CD4-positive, alpha-beta T cell treated with Interleukin-2 at 100 ng/mL for 4 hours (primary cell): ENCODE results near the gene SNRPA1.

Experiments
- DNase-seq: peaks from one replicate; pipeline ENCODE4 v3.0.0-alpha.2; 2020; ENCODE audit warnings: low spot score

The SNRPA1 gene

DNA sequence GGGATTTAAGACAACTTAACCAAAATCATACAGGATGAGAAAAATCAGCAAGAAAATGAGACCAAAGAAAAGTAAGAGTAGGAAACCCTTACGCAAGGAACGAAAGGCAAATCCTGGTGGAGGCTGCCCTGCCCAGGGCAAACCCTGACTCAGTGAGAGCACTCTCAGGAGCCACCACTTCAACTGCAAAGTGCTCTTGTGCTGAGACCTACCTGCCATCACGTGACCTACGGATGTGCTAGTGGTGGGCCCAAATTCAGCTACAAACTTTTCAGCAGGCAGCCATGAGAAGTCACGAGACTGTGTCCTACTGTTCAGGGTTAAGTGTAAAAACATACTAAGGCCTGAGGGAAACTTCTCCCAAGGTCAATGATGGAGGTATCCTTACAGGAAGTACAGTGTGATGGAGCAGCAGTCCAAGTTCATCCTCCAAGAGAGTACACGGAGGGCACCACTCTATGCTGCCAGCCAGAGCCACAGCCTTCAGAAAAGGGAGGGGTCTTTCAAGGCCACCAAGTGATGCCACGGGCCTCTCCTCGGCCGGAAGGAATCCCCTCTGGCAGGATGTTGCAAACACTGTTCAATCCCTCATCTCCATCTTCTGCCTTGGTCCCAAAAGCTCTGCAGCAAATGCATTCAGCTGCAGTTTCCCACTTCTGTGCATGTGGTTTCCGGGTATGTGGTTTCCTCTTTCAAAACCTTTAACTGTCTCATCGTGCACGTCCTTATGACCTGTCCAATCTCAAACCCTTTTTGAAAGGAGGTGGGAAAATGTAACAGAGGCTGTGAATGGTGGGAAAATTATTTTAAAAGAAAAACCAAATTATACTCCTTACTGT, 52.7 kb downstream of the SNRPA1 start:
- peak; percentile 75 for DNase-seq

DNA sequence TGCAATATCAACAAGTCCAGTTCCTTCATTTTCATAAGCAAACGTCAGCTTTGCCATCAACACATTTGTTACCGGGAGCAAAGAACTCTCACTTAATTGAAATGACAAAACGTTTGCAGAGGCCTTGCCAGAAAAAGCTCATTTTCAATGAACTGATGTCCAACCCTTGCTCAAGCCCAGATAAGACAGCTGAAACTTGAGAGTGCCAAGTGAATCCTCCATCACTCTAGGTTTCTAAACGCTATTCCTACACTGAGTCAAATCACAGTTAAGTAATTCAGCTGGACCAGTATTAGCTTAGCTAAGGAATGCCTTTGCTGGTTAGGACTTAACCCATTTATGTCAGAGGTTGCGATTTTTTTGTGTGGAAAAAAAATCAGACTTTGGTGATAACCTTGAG, 54.7 kb downstream of the SNRPA1 start:
- DNase-seq, result no peak

DNA sequence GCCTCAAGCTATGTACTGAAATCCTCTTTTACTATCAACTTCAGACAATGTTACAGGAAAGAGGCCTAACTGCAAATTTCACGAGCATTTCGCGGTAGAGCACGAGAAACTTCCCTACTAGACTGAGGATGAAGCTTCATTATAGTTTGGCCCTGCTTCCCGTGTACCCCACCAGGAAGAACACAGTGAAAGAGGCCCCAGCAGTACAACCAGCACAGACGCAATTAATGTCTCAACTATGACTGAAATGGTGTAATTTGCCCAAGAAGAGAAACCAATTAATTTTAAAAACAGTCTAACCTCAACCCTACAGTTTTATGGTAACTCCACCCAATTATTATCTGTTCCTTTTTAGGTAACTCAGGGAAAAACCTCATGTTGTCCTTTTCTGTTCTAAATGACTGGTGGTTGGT, 55.3 kb downstream of the SNRPA1 start:
- DNase-seq, result no peak

DNA sequence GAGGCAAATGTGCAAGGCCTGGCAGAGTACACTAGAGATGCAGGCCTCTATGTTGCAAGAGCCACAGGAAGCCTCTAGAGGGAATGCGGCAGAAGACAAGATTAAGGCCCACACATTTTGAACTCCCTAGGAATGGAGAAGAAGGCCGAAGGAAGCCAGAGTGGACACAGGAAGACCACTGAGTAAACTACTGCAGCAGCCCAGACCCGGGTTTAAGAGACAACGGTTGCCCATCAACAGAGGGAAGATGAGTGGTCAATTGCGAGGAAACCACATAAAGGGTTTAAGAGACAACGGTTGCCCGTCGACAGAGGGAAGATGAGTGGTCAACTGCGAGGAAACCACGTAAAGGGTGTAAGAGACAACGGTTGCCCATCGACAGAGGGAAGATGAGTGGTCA, 57.8 kb downstream of the SNRPA1 start:
- DNase-seq, result no peak

DNA sequence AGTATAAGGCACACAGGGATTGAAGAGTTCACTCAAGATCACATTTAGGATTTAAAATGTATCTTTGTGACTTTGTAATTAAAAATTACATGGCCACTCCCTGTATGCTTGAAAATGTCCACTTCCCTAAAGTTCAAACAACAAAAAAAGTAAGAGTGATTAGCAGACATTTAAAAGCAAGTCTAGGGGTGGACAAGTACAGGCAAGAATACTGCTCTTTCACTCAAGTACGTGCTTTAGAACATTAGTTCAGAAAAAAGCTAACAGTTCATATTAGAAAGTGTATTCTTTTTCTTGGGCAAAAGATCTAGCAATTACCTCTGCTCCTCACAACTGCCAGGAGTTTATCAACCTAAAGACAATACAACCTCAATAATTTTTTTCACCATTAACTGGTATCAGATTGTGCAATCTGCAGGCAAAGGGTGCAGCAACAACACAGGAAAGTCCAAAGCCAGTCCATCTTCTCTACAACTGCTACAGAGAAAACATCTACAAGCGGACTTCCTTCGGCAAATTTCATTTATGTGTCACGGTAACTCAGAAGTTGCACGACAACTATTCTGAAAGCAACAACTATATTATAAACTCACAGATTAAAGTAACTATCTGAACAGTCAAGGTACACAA, 61.3 kb downstream of the SNRPA1 start:
- no peak for DNase-seq

DNA sequence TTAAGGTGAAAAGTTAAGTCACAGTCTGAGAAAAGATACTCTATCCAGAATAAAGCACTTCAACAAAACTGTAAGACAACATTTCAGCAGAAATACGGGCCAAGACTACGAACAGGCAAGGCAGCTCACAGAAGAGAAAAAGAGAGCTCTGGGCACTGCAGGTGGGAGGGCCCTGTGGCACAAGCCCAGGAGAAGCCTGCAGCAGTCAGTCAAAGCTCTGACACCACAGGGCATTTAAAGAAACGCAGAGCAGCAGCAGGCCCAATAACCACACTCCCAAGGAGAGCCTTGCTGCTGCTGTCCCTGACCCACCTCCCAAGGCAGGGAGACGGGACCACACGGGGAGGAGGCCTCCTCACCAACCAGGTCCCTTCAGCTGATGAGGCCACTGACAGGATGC, 62.4 kb downstream of the SNRPA1 start:
- DNase-seq, result no peak
